ENCODE measurements around the gene RNF144A.

The RNF144A gene

DNA sequence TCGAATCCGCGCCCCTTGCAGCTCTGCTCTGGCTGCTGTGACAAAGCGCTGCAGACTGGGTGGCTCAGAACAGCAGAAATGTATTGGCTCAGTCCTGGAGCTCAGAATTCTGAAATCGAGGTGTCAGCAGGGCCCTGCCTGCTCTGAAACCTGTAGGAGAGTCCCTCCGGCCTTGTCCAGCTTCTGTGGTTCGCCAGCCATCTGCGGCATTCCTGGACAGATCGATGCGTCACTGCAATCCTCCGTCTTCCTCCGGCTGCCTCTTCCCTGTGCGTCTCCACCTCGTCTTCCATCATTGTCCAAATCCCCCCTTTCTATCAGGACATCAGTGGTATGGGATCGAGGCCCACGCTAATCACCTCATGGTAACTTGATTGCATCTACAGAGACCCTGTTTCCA lies 115.2 kb downstream of the RNF144A start:
- Histone ChIP-seq H3K27me3 (ENCODE audit: control insufficient read depth in 1 of 2, insufficient read depth in 2 of 2, low read length in 2 of 2) (no peaks in the 10 kb centered on the region), H3K9me3 (ENCODE audit: low read length) (no peaks in the 10 kb centered on the region), H3K9ac (ENCODE audit: low read length) (no peak overlapping the region), H3K4me1 (ENCODE audit: insufficient read depth, low read length) (peaks cover 3% of the 10 kb centered on the region), H3K27ac (ENCODE audit: low read depth, low read length) (no peak overlapping the region), H3K36me3 (ENCODE audit: insufficient read depth, low read length) (peaks cover 18% of the 10 kb centered on the region), H3K4me3 (ENCODE audit: low read depth in 1 of 2, low read length in 2 of 2) (no peak overlapping the region)

DNA sequence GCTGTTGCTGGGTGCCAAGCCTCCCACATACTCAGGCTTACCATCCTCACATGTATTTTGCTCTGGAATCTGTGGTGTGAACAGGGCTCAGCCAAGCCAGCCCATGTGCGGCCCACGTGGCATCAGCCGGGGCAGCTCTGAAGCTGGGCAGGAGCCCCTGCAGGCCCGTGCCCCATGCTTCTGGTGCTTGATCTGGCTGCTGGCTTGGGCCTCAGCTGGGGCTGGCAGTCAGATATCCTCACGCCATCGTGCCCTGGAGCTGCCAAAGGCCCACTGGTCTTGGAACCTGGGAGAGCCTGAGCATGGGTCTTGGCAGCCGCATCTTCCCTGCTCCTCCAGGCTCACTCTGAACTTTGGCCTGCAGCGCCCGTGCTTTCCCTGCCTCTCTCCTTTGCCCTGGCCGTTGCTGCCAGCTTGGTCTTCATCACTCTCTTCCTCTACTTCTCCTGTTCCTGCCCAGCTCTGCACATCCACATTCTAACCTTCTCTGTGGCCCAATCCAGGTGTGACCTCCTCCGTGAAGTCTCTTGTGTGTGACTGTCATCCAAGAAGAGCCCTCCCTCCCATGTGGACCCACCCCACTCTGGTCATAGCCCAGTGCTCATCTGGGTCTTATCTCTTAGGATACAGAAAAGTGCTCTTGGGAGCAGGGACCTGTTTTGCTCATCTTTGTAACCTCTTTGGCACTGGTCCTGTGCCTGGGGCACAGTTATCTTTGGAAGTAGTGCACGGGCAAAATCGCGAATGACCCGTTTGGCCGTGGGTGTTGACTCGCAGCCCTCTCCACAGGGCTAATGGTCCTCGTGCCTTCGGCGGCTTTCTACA lies 116.1 kb downstream of the RNF144A start:
- H3K9me3 ChIP-seq (ENCODE audit: low read length), result no peaks in the 10 kb centered on the region
- H3K36me3 ChIP-seq (ENCODE audit: insufficient read depth, low read length), result peaks cover 18% of the 10 kb centered on the region
- H3K27me3 ChIP-seq (ENCODE audit: control insufficient read depth in 1 of 2, insufficient read depth in 2 of 2, low read length in 2 of 2), result no peaks in the 10 kb centered on the region
- H3K4me3 ChIP-seq (ENCODE audit: low read depth in 1 of 2, low read length in 2 of 2), result no peak overlapping the region
- H3K27ac ChIP-seq (ENCODE audit: low read depth, low read length), result no peak overlapping the region
- H3K4me1 ChIP-seq (ENCODE audit: insufficient read depth, low read length), result peaks cover 4% of the 10 kb centered on the region
- no peak overlapping the region for H3K9ac ChIP-seq (ENCODE audit: low read length)

DNA sequence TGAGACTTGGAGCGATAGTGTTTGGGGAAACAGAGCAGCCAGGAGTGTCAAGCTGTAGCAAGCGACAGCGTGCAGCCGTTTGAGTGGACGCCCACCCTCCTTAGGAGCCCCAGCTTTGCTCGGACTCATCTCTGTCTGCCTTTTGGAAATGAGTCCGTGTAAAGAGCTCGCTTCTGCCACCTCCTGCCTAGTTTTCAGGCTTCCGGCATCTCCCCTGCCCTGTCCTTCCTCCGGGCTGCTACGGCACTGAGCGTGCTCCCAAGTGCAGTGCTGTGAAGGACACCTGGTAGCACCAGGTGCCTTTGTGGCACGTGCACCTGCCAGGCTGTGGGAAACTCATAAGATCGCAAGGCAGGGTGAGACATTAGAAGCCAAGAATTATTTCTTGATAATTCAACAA lies 117.1 kb downstream of the RNF144A start:
- H3K27me3 ChIP-seq (ENCODE audit: control insufficient read depth in 1 of 2, insufficient read depth in 2 of 2, low read length in 2 of 2), result no peaks in the 10 kb centered on the region
- peaks cover 4% of the 10 kb centered on the region for H3K4me1 ChIP-seq (ENCODE audit: insufficient read depth, low read length)
- peaks cover 13% of the 10 kb centered on the region for H3K36me3 ChIP-seq (ENCODE audit: insufficient read depth, low read length)
- H3K4me3 ChIP-seq (ENCODE audit: low read depth in 1 of 2, low read length in 2 of 2), result no peak overlapping the region
- H3K9ac ChIP-seq (ENCODE audit: low read length), result no peak overlapping the region
- no peaks in the 10 kb centered on the region for H3K9me3 ChIP-seq (ENCODE audit: low read length)
- H3K27ac ChIP-seq (ENCODE audit: low read depth, low read length), result no peak overlapping the region

DNA sequence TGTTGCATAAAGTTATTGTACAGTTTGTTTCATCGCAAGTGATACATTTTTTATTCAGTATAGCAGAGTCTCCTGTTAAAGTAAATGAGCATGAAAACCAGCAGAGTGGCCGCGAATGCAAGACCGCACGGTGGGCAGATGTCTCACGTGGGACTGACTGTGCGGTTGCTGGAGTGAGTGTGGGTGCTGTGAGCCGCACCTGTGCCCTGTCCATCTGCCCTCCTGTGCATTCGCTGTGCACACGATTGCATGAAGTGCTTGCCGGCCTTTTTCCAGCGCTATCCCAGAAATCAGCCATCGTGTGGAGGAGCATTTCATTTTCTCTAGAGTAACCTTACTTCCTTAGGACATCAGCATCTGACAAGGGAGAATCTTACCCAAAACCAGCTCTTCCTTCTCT lies 118.7 kb downstream of the RNF144A start:
- no peak overlapping the region for H3K9ac ChIP-seq (ENCODE audit: low read length)
- peaks cover 4% of the 10 kb centered on the region for H3K4me1 ChIP-seq (ENCODE audit: insufficient read depth, low read length)
- H3K27ac ChIP-seq (ENCODE audit: low read depth, low read length), result no peak overlapping the region
- H3K27me3 ChIP-seq (ENCODE audit: control insufficient read depth in 1 of 2, insufficient read depth in 2 of 2, low read length in 2 of 2), result no peaks in the 10 kb centered on the region
- H3K36me3 ChIP-seq (ENCODE audit: insufficient read depth, low read length), result peaks cover 17% of the 10 kb centered on the region
- H3K9me3 ChIP-seq (ENCODE audit: low read length), result no peaks in the 10 kb centered on the region
- H3K4me3 ChIP-seq (ENCODE audit: low read depth in 1 of 2, low read length in 2 of 2), result no peak overlapping the region

DNA sequence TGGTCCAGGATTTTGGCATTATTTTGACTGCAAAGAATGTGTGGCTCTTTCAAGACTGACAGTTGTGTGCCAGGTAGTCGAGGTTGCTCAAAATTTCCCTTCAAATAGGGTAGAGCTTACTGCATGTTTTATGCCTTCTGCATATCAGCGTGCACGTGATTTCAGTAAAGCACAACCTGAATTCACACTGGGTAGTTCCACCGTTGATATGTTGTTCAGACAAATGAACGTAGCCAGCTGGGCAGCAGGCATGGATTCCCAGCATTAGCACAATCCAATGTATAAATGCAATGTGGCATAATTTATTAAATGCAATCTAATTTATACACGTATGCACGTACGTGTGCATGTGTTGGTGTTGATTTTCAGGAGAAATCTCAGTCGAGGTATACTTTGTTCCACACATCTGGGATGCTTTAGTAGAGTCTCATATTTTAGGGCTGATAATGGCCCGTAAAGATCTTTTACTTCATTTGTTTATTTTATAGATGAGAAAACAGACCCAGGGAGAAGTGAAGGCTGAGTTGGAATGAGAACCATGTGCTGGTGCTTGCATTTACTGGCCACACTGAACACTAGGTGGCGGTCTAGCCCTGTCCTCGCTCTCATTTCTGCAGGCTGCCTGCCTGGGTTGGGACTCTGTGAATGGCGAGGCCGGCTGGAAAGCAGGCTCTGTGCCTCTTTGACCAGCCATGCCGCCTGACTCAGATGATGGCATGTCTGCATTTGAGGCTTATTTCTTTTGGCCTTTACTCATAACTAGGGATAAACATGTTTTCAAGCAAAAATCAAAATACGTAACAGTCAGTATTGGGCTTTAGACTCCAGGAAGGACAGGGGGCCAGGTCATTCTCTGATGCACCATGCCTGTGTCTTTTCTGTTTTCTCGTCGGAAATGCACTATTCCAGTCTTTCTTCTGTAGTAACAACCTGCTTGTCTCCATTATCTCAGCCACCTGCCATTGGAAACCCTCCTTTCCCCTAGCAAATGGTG lies 120.4 kb downstream of the RNF144A start:
- Histone ChIP-seq H3K27ac (ENCODE audit: low read depth, low read length) (no peak overlapping the region), H3K36me3 (ENCODE audit: insufficient read depth, low read length) (peaks cover 7% of the 10 kb centered on the region), H3K27me3 (ENCODE audit: control insufficient read depth in 1 of 2, insufficient read depth in 2 of 2, low read length in 2 of 2) (no peaks in the 10 kb centered on the region), H3K9me3 (ENCODE audit: low read length) (no peaks in the 10 kb centered on the region), H3K9ac (ENCODE audit: low read length) (no peak overlapping the region), H3K4me1 (ENCODE audit: insufficient read depth, low read length) (peaks cover 4% of the 10 kb centered on the region), H3K4me3 (ENCODE audit: low read depth in 1 of 2, low read length in 2 of 2) (no peak overlapping the region)

DNA sequence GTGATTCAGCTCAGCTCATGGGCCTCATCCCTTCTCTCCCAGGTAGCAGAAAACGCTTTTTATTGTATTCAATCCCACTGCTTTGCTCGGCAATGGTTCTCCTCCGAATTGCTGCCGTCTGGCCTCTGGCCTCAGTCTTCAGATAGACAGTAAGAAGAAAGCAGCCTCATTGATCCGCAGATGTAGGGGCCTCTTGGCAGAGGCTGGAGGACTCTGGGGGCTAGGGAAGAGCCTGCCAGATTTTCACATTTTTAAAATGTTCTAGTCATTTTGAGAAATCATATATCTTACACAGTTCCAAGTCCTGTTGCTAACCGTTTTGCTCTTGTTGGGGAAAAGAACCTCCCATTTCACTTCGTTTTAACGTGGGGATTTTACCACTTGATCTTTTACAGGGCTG lies 123.3 kb downstream of the RNF144A start:
- Histone ChIP-seq H3K27me3 (ENCODE audit: control insufficient read depth in 1 of 2, insufficient read depth in 2 of 2, low read length in 2 of 2) (no peaks in the 10 kb centered on the region), H3K4me1 (ENCODE audit: insufficient read depth, low read length) (peaks cover 10% of the 10 kb centered on the region), H3K36me3 (ENCODE audit: insufficient read depth, low read length) (peaks cover 6% of the 10 kb centered on the region), H3K9ac (ENCODE audit: low read length) (no peak overlapping the region), H3K27ac (ENCODE audit: low read depth, low read length) (no peak overlapping the region), H3K4me3 (ENCODE audit: low read depth in 1 of 2, low read length in 2 of 2) (no peak overlapping the region), H3K9me3 (ENCODE audit: low read length) (no peaks in the 10 kb centered on the region)

DNA sequence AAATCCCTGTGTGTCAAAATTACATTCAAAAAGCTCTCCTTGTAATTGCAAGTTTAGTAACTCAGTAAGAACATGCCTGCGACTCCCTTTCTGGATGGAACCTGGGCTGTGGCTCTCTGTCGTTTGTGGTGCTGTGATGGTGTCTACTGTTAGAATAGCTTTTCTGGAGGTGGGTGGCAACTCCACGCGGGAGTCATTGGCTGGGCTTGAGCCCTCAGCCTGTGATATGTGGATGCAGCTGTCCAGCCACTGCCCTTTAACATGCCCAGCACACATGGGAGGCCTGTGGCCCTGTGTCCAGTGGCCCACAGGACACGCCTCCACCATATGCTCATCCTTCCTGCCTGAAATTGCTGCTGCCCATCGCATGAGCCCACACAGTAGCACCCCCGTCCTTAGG lies 124.2 kb downstream of the RNF144A start:
- Histone ChIP-seq H3K27ac (ENCODE audit: low read depth, low read length) (no peak overlapping the region), H3K9ac (ENCODE audit: low read length) (no peak overlapping the region), H3K9me3 (ENCODE audit: low read length) (no peaks in the 10 kb centered on the region), H3K36me3 (ENCODE audit: insufficient read depth, low read length) (peaks cover 6% of the 10 kb centered on the region), H3K4me3 (ENCODE audit: low read depth in 1 of 2, low read length in 2 of 2) (no peak overlapping the region), H3K4me1 (ENCODE audit: insufficient read depth, low read length) (peaks cover 10% of the 10 kb centered on the region), H3K27me3 (ENCODE audit: control insufficient read depth in 1 of 2, insufficient read depth in 2 of 2, low read length in 2 of 2) (no peaks in the 10 kb centered on the region)

DNA sequence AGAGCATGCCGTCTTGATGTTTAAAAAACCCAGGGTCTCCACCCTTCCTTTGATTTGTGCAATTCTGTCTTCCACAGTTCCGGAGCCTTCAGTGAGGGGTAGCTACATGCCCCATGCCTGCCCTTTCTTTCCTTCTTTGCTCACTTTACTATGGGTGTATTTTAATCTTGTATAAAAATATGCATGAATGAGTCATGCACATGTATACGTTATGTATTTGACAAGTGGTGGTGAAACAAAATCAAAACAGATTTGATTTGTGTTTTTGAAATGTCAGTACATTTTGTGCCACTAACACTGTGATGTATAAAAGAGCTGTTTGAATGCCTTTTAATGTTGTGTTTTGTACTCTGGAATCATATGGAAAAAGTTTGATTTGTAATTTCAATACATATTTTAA lies 126.5 kb downstream of the RNF144A start:
- H3K36me3 ChIP-seq (ENCODE audit: insufficient read depth, low read length), result peaks cover 6% of the 10 kb centered on the region
- no peak overlapping the region for H3K27ac ChIP-seq (ENCODE audit: low read depth, low read length)
- no peaks in the 10 kb centered on the region for H3K27me3 ChIP-seq (ENCODE audit: control insufficient read depth in 1 of 2, insufficient read depth in 2 of 2, low read length in 2 of 2)
- peaks cover 6% of the 10 kb centered on the region for H3K4me1 ChIP-seq (ENCODE audit: insufficient read depth, low read length)
- H3K4me3 ChIP-seq (ENCODE audit: low read depth in 1 of 2, low read length in 2 of 2), result no peak overlapping the region
- H3K9ac ChIP-seq (ENCODE audit: low read length), result no peak overlapping the region
- no peaks in the 10 kb centered on the region for H3K9me3 ChIP-seq (ENCODE audit: low read length)

DNA sequence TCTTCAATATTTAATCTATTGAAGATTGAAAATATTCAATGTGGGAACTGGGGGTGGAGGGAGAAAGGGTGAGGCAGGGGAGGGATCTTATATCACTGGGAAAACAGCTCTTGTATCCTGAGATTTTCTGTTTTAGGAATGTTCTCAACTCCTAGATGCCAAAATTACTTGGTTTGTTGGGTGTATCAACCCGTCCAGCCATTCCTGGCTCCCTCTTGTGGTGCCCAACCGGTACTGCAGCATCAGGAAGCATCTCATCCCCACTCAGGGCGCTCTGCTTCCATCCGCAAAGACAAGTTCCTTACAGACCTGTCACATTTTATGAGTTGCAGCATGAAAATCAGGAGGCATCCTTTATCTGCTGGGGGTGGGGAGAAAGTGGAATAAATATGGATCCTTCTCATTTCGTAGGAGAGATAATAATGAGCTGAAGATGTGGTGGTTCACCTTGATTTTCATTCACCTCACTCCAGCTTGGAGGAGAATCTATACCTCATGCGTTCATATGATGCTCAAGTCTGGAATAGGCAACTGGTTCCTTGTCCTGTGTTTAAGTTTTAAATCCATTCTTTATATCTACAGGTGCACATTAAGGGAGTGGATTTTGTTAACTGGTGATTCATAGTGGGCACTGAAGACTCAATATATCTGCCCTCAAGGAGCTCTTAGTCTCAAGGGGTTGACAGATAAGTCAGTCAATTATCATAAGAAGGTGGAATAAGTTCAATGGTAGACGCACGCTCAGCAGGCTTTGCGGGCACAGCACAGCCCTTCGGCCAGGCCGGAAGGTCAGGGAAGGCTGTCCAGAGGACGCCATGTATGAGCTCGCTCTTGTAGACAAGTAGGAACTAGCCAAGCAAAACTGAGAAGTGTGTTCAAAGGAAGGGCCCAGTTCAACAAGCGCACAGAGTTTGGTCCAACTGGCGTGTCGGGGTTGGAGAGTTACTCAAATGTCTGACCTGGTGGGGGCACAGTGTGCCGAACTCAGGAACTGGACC lies 127.3 kb downstream of the RNF144A start:
- Histone ChIP-seq H3K4me1 (ENCODE audit: insufficient read depth, low read length) (peaks cover 6% of the 10 kb centered on the region), H3K27ac (ENCODE audit: low read depth, low read length) (no peak overlapping the region), H3K36me3 (ENCODE audit: insufficient read depth, low read length) (peaks cover 6% of the 10 kb centered on the region), H3K9ac (ENCODE audit: low read length) (no peak overlapping the region), H3K27me3 (ENCODE audit: control insufficient read depth in 1 of 2, insufficient read depth in 2 of 2, low read length in 2 of 2) (no peaks in the 10 kb centered on the region), H3K9me3 (ENCODE audit: low read length) (no peaks in the 10 kb centered on the region), H3K4me3 (ENCODE audit: low read depth in 1 of 2, low read length in 2 of 2) (no peak overlapping the region)

DNA sequence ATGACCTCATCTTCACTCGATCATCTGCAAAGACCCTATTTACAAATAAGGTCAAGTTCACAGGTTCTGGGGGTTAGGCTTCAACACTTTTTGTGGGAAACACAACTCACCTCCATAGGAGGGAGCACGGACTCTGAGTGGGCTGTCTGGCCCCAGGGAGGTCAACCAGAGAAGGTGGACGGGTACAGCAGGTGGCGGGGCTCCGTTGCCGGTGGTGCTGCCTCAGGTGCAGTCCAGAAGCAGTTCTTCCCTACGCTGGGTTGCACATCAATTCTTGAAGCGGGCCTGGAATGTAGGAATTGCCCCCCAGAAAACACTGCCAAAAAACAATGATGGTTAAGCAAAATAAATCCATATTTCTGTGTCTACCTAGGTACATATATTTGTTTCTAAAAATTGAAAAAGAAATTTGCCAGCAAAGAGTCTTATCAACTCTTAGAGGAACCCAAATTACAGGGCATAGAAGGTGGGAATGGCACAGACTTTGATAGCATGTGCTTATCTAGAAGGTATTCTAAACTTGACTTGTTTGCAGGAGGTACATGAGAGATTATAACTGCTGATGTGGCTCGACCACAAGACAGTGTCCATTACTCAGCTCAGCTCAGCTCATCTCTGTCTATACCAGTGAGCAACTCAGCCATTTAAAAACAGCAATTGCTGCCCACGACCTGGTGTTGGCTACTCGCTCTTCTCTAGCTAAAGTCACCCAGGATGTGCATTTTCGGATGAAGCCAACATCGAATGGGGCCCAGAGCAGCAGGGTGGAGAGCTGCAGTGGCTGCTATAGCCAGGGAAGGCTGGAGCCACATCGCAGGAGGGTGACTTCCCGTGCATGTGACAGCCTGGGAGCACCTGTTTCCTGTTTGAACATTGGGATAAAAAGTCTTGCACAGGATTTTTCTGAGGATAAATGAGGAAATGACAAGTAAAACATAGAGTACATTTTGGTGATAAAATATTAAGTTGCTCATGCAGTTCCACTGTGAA lies 128.7 kb downstream of the RNF144A start:
- no peak overlapping the region for H3K9ac ChIP-seq (ENCODE audit: low read length)
- H3K9me3 ChIP-seq (ENCODE audit: low read length), result no peaks in the 10 kb centered on the region
- no peaks in the 10 kb centered on the region for H3K27me3 ChIP-seq (ENCODE audit: control insufficient read depth in 1 of 2, insufficient read depth in 2 of 2, low read length in 2 of 2)
- no peaks in the 10 kb centered on the region for H3K36me3 ChIP-seq (ENCODE audit: insufficient read depth, low read length)
- peaks cover 6% of the 10 kb centered on the region for H3K4me1 ChIP-seq (ENCODE audit: insufficient read depth, low read length)
- no peak overlapping the region for H3K27ac ChIP-seq (ENCODE audit: low read depth, low read length)
- H3K4me3 ChIP-seq (ENCODE audit: low read depth in 1 of 2, low read length in 2 of 2), result no peak overlapping the region

Measured in muscle layer of colon (tissue), 2 donors.